Measurements from ENCODE around the gene MCTP2. TPM values are rescaled to one million over a fixed set of nuclear protein-coding genes. Genes with fewer than 3 reads are reported as not detected.

The MCTP2 gene
- total RNA-seq, 4 donors from 2014 or later: 12.0 to 18.3 (median 15.2) TPM

DNA sequence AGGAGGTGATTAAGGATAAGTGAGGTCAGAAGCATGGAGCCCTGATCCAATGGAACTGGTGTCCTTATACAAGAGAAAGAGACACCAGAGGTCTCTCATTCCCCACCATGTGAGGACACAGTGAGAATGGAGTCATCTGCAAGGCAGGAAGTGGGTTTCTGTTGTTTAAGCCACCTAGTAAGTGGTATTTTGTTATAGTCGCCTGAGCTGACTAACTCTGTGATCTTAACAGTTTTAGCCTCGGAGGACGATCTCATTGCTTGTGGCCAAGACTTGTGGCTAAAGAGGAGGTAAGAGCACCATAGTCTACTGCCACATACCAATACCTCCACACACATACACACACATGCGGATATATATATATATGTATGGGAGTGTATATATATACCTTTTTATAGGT lies 73.8 kb downstream of the MCTP2 start:
- WGBS, 2 donors: 98 to 99% methylated on average over 4 of the region's 4 CpGs
- Histone ChIP-seq H3K27me3 (no peaks in the 10 kb centered on the region), H3K36me3 (no peaks in the 10 kb centered on the region), H3K9me3 (no peaks in the 10 kb centered on the region), H3K4me1 (no peaks in the 10 kb centered on the region), H3K27ac (no peak overlapping the region), H3K4me3 (no peak overlapping the region)
- DNase-seq (ENCODE audit: low spot score in 2 of 2): no peak
- TF ChIP-seq, protein P1, sequence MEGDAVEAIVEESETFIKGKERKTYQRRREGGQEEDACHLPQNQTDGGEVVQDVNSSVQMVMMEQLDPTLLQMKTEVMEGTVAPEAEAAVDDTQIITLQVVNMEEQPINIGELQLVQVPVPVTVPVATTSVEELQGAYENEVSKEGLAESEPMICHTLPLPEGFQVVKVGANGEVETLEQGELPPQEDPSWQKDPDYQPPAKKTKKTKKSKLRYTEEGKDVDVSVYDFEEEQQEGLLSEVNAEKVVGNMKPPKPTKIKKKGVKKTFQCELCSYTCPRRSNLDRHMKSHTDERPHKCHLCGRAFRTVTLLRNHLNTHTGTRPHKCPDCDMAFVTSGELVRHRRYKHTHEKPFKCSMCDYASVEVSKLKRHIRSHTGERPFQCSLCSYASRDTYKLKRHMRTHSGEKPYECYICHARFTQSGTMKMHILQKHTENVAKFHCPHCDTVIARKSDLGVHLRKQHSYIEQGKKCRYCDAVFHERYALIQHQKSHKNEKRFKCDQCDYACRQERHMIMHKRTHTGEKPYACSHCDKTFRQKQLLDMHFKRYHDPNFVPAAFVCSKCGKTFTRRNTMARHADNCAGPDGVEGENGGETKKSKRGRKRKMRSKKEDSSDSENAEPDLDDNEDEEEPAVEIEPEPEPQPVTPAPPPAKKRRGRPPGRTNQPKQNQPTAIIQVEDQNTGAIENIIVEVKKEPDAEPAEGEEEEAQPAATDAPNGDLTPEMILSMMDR (IDR thresholded peaks at IDR 0.05): no peak
- TF ChIP-seq EP300 (IDR thresholded peaks at IDR 0.05) (no peak), POLR2A (IDR thresholded peaks at IDR 0.05) (no peak)

DNA sequence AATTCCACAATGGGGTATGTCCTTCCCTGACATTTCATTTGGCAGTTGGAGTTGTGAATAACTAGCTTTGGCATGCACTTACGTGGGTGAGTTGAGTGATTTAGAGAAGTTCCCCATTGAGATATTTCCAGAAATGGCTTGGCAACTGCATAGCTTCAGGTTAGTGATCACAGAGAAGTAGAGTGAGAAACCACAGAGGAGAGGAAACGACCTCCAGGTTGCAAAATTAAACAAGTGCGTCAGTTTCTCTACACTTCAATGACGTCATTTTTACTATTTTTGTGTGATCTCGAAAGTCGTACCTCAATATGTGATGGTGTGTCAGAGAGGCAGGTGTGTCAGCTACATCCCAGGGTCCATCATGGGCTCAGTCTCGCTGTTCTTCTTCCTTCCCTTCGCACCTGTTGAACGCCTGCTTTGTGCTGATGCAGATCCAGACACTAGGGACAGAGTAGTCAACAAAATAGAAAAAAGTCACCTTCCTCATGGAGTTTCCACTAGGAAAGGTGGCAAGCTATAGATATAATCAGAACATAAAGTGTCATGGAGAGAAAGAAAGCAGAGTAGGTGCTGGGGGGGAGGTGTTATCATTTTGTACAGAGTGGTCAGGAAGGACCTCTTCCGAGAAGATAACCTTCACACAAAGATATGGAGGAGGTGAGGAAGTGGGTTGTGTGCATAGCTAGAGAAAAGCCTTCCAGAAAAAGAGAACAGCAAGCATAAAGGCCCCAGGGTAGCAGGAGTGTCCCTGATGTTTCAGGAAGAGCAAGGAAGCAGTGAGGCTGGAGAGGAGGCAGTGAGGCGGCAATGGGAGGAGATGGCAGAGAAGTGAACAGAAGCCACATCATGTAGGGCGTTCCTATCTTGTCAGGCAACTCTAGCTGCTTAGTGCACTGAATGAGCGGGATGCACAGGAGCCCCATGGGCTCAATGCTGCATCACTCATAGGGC lies 75.6 kb downstream of the MCTP2 start:
- no peak for DNase-seq (ENCODE audit: low spot score in 2 of 2)
- WGBS, 2 donors: 73 to 79% methylated on average over 13 of the region's 13 CpGs
- Histone ChIP-seq H3K4me1 (no peaks in the 10 kb centered on the region), H3K4me3 (no peak overlapping the region), H3K27me3 (no peaks in the 10 kb centered on the region), H3K36me3 (no peaks in the 10 kb centered on the region), H3K27ac (no peak overlapping the region), H3K9me3 (no peaks in the 10 kb centered on the region)
- TF ChIP-seq, protein P1 (IDR thresholded peaks at IDR 0.05): no peak
- TF ChIP-seq EP300 (IDR thresholded peaks at IDR 0.05) (no peak), POLR2A (IDR thresholded peaks at IDR 0.05) (no peak)

DNA sequence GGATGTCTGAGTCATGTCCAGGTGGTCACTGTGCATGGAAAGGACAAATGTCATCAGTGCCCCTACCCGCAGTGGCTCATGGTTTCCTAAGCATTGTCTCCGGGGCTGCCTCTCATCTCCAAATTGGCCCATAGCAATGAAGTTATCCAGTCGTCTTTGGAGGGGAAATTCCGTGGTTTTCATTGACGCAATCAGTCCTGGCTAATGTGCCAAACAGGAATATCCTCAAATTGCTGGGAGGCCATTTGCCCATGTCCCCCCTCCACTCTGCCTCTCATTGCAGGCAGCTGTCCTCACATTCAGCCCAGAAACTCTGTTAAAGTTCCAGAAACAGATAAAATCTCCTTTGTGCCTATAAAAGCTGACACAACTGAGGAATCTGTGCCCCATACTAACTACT lies 81.6 kb downstream of the MCTP2 start:
- Histone ChIP-seq H3K9me3 (peaks cover 0 to 4% (median 0%) of the 10 kb centered on the region in 4 donors), H3K4me3 (no peak overlapping the region), H3K27me3 (no peaks in the 10 kb centered on the region), H3K27ac (no peak overlapping the region), H3K4me1 (no peaks in the 10 kb centered on the region), H3K36me3 (peaks cover 0 to 8% (median 0%) of the 10 kb centered on the region in 3 donors)
- 76 to 81% methylated on average over 5 of the region's 5 CpGs for WGBS, 2 donors
- no peak for DNase-seq (ENCODE audit: low spot score in 2 of 2)
- TF ChIP-seq POLR2A (IDR thresholded peaks at IDR 0.05): no peak
- TF ChIP-seq EP300 (IDR thresholded peaks at IDR 0.05): no peak
- TF ChIP-seq, protein P1 (IDR thresholded peaks at IDR 0.05): no peak

DNA sequence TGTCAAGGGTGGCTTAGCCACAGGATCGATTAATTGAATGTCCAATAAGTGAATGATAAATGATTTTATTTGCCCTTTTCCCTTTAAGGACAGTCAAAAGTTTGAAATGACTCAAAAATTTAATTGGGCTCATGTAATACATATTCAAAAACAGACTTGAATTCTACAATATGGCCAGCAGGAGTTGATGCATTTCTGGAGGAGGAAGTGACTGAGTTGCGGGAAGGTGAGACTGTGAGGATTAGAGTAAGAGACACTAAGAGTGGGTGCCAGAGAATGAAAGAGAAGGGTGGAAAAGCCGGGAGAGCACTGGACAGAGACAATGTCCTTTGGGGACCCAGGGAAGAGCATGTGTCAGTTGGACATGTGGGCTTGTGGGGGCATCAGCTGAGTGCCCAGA lies 83.3 kb downstream of the MCTP2 start:
- Histone ChIP-seq H3K27ac (no peak overlapping the region), H3K36me3 (peaks cover 0 to 11% (median 0%) of the 10 kb centered on the region in 3 donors), H3K4me3 (no peak overlapping the region), H3K27me3 (no peaks in the 10 kb centered on the region), H3K9me3 (peaks cover 0 to 4% (median 0%) of the 10 kb centered on the region in 4 donors), H3K4me1 (no peaks in the 10 kb centered on the region)
- WGBS, 2 donors: 89 to 92% methylated on average over 3 of the region's 3 CpGs
- TF ChIP-seq, protein P1 (IDR thresholded peaks at IDR 0.05): no peak
- TF ChIP-seq EP300 (IDR thresholded peaks at IDR 0.05): no peak
- TF ChIP-seq POLR2A (IDR thresholded peaks at IDR 0.05): no peak
- no peak for DNase-seq (ENCODE audit: low spot score in 2 of 2)

DNA sequence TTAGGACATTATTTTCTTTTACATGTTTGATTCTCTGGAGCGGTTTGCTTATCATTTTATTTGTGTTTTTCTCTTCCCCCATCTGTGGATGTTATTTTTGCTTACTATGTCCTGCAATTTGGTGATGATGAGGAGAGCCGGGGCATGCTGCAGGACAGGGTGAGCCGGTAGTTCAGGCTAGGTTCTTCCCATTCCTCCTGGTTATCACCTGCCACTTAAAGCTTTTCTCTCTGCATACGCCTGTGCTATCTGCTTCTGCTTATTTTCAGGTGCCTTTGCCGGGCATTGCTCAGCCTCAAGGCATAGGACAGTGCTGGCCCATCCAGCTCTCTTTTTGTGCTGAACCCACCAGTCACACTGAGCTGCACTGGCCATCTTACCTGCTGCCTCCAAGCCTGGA lies 85.8 kb downstream of the MCTP2 start:
- TF ChIP-seq POLR2A (IDR thresholded peaks at IDR 0.05): no peak
- no peak for TF ChIP-seq EP300 (IDR thresholded peaks at IDR 0.05)
- TF ChIP-seq, protein P1 (IDR thresholded peaks at IDR 0.05): no peak
- Histone ChIP-seq H3K4me3 (no peak overlapping the region), H3K27me3 (no peaks in the 10 kb centered on the region), H3K36me3 (peaks cover 0 to 11% (median 0%) of the 10 kb centered on the region in 3 donors), H3K27ac (no peak overlapping the region), H3K4me1 (no peaks in the 10 kb centered on the region), H3K9me3 (peaks cover 0 to 4% (median 0%) of the 10 kb centered on the region in 4 donors)
- no peak for DNase-seq (ENCODE audit: low spot score in 2 of 2)
- 74 to 84% methylated on average over 5 of the region's 5 CpGs for WGBS, 2 donors
